ENCODE results near the gene USP20.

USP20 gene

DNA sequence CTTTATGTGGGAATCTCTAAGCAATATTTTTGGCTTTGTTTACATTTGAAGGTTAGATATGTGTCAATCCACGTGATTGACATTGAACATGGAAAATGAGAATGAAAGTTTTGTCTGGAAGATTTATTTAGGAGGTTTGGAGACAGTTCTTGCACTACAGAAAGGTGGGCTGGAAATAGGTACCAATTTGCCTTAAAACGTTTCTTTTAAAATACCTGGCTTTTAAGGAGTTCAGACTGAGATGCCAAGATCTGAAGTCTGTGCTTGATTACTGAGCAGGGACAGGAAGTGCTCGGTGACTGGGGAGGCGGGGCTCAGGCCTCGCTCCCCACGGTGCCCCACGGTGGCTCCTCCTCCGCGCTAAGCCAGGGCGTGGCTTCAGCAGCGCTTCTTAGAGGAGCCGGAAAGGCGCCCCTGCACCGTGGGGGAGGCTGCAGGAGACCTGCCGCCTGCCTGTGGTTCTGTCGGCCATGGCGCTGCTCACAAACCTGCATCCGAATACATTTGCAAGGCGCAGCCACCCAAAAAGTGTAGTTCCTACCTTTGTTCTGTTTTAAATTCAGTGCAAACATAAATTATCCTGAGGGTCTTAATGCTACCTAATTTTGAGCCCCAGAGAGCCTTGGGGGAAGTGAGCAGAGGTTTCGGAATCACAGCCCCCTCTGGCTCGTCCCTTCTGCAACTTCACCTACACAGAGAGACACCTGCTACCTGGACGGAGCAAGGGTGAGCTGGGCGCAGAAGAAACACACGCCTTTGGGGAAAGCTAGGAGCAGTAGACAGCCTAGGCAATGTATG is 49.2 kb downstream of the USP20 start:
- Histone ChIP-seq H3K27ac (peak overlapping the region; percentile 92), H3K36me3 (ENCODE audit: insufficient read depth) (no peaks in the 10 kb centered on the region), H2AFZ (ENCODE audit: low read depth) (peak overlapping the region; percentile 63), H3K4me3 (IDR thresholded peaks at IDR 0.05; ENCODE audit: insufficient read depth, low read depth, low read length) (no peak overlapping the region), H3K9ac (peak overlapping the region; percentile 82), H3K27me3 (ENCODE audit: insufficient read depth, low read depth) (no peaks in the 10 kb centered on the region), H4K20me1 (ENCODE audit: insufficient read depth) (no peaks in the 10 kb centered on the region), H3K4me2 (peak overlapping the region; percentile 100), H3K4me1 (ENCODE audit: low read depth, poor library complexity, severe bottlenecking) (peaks cover 30% of the 10 kb centered on the region), H3K79me2 (ENCODE audit: insufficient read depth, low read depth) (peaks cover 6% of the 10 kb centered on the region; the same call in 1 of the 2 replicates)
- TF ChIP-seq, protein P1, sequence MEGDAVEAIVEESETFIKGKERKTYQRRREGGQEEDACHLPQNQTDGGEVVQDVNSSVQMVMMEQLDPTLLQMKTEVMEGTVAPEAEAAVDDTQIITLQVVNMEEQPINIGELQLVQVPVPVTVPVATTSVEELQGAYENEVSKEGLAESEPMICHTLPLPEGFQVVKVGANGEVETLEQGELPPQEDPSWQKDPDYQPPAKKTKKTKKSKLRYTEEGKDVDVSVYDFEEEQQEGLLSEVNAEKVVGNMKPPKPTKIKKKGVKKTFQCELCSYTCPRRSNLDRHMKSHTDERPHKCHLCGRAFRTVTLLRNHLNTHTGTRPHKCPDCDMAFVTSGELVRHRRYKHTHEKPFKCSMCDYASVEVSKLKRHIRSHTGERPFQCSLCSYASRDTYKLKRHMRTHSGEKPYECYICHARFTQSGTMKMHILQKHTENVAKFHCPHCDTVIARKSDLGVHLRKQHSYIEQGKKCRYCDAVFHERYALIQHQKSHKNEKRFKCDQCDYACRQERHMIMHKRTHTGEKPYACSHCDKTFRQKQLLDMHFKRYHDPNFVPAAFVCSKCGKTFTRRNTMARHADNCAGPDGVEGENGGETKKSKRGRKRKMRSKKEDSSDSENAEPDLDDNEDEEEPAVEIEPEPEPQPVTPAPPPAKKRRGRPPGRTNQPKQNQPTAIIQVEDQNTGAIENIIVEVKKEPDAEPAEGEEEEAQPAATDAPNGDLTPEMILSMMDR (conservative IDR thresholded peaks at IDR 0.05; ENCODE audit: low read depth, low read length) = peak; percentile 21; the same call in 1 of the 2 replicates

DNA sequence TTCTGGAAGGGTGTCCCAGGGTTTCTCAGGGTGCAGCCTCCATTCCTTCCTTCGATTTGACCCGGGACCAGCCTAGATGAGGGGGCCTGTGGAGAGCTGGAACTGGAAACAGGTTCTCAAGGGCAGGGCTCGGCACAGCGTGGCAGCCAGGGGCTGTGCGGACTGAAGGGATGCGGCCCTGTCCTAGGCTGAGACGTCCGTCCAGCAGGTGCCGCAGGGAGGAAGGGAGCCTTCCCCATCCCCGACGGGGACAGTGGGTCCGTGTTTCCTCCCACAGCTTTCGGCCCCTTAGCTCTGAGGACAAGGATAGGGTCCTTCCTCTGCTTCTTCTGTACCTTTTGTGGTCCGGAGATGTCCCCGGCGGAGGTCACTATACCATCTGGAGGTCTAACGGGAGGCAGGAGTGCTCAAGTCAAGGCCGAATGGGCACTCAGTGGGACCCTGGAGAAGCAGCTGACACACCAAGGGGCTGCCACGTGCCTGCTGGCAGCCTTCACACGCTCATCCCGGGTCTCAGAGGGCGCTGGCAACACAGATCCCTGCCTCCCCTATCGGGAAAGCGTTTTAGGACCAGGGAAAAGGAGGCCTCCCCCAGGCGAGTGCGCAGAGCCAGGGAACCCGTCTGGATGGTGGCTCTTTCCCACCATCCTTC is 49.9 kb downstream of the USP20 start:
- TF ChIP-seq, protein P1 (conservative IDR thresholded peaks at IDR 0.05; ENCODE audit: low read depth, low read length) = no peak
- Histone ChIP-seq H3K4me3 (IDR thresholded peaks at IDR 0.05; ENCODE audit: insufficient read depth, low read depth, low read length) (no peak overlapping the region), H2AFZ (ENCODE audit: low read depth) (peak overlapping the region; percentile 63), H4K20me1 (ENCODE audit: insufficient read depth) (no peaks in the 10 kb centered on the region), H3K36me3 (ENCODE audit: insufficient read depth) (no peaks in the 10 kb centered on the region), H3K27me3 (ENCODE audit: insufficient read depth, low read depth) (no peaks in the 10 kb centered on the region), H3K27ac (peak overlapping the region; percentile 92), H3K79me2 (ENCODE audit: insufficient read depth, low read depth) (peaks cover 6% of the 10 kb centered on the region; the same call in 1 of the 2 replicates), H3K9ac (peak overlapping the region; percentile 82), H3K4me2 (peak overlapping the region; percentile 100), H3K4me1 (ENCODE audit: low read depth, poor library complexity, severe bottlenecking) (peaks cover 35% of the 10 kb centered on the region)

DNA sequence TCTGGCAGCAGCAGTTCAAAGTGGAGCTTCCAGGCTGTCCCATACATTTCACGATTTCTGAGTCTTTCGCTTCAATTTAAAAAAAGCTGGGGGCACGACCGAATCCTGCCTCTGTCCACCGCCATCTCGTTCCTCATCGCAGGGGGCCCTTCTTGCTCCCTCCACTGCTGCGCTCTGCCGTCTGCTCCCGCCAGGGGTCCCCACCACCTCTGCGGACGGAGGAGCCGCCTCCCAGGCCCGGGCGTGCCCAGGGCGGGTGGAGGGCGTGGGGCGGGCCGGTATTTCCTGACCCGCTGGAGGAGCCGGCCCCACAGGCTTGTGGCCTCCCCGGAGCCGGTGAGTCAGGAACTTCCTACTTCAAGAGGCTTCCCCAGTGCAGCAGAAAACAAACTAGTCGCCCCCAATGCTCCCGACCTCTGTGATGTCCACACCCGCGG is 50.4 kb downstream of the USP20 start:
- H3K4me2 ChIP-seq = peak overlapping the region; percentile 100
- H3K4me3 ChIP-seq (IDR thresholded peaks at IDR 0.05; ENCODE audit: insufficient read depth, low read depth, low read length) = no peak overlapping the region
- H3K4me1 ChIP-seq (ENCODE audit: low read depth, poor library complexity, severe bottlenecking) = peaks cover 36% of the 10 kb centered on the region
- H3K36me3 ChIP-seq (ENCODE audit: insufficient read depth) = no peaks in the 10 kb centered on the region
- peak overlapping the region; percentile 92 for H3K27ac ChIP-seq
- no peaks in the 10 kb centered on the region for H3K27me3 ChIP-seq (ENCODE audit: insufficient read depth, low read depth)
- H4K20me1 ChIP-seq (ENCODE audit: insufficient read depth) = no peaks in the 10 kb centered on the region
- peak overlapping the region; percentile 63; the same call in 1 of the 2 replicates for H2AFZ ChIP-seq (ENCODE audit: low read depth)
- peaks cover 6% of the 10 kb centered on the region; the same call in 1 of the 2 replicates for H3K79me2 ChIP-seq (ENCODE audit: insufficient read depth, low read depth)
- peak overlapping the region; percentile 82 for H3K9ac ChIP-seq
- TF ChIP-seq, protein P1 (conservative IDR thresholded peaks at IDR 0.05; ENCODE audit: low read depth, low read length) = peak; percentile 77

DNA sequence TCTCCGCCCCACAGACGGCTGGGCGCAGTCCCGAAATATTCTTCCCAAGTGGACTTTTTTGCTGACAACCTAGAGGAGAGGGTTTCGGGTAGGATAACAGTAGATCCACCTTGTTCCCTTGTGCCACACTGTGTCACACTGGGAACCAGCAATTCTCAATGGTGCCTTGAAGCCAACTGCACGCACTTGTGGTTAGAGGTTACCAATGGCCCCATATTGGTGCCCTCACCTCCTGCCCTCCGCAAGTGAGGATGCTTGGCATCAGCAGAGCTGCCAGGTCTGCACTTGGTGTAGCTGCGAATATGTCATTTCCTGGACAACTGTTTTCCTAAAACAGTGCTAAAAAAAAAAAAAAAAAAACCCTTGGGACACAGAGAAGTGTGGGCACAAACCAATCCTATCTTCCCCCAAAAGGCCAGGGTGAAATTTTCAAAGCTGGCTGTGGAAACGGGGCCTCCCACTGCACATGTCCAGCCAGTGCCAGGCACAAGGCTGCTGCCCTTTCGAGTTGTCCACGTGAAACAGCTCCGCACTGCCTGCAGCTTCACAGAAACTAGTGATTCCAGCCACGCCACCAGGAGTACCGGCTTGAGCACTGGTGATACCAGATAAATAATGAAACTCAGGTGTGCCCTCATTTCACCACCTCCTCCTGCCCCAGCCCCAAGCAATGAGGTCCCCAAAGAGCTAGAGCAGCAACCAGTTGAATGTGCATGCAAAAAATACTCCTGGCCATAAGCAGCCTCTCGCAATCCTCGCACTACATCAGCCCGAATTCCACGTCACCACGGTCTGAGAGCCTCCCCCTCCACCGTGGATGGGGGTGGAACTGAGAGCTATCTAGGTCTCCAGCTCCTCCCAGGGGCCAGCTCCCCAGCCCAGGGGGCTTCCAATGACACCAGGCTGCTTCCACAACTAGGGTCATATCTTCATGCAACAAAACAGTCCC is 51.2 kb downstream of the USP20 start:
- peaks cover 6% of the 10 kb centered on the region; the same call in 1 of the 2 replicates for H3K79me2 ChIP-seq (ENCODE audit: insufficient read depth, low read depth)
- H4K20me1 ChIP-seq (ENCODE audit: insufficient read depth) = no peaks in the 10 kb centered on the region
- peak overlapping the region; percentile 10; the same call in 1 of the 2 replicates for H2AFZ ChIP-seq (ENCODE audit: low read depth)
- TF ChIP-seq, protein P1 (conservative IDR thresholded peaks at IDR 0.05; ENCODE audit: low read depth, low read length) = no peak
- no peaks in the 10 kb centered on the region for H3K27me3 ChIP-seq (ENCODE audit: insufficient read depth, low read depth)
- no peaks in the 10 kb centered on the region for H3K36me3 ChIP-seq (ENCODE audit: insufficient read depth)
- no peak overlapping the region for H3K4me3 ChIP-seq (IDR thresholded peaks at IDR 0.05; ENCODE audit: insufficient read depth, low read depth, low read length)
- peak overlapping the region; percentile 82 for H3K9ac ChIP-seq
- H3K4me2 ChIP-seq = peak overlapping the region; percentile 100
- H3K27ac ChIP-seq = peak overlapping the region; percentile 92
- peaks cover 44% of the 10 kb centered on the region for H3K4me1 ChIP-seq (ENCODE audit: low read depth, poor library complexity, severe bottlenecking)
